Neural progenitor cell (in vitro differentiated cells): ENCODE data around the gene PKNOX1. TPM values are rescaled to one million over a fixed set of nuclear protein-coding genes. Genes with fewer than 3 reads are reported as not detected.
"Not testable (repeated sequence)": the region's sequence is repeated elsewhere in the genome, so short reads cannot be mapped to it uniquely, and the experiment has no call there.

Experiments used
- DNase-seq: peaks from one replicate; pipeline ENCODE4 v3.0.0-alpha.2; 2016; ENCODE audit warnings: low spot score
- H2AFZ ChIP-seq: fragments of 200-600 bp; sonication (generic); replicated peaks from 2 replicates; pipeline ENCODE4 v1.6.1; 2016; ENCODE audit warnings: antibody characterized with exemption
- H3F3A ChIP-seq: fragments of 200-600 bp; sonication (generic); 2 replicates; pipeline ENCODE4 v1.6.1; 2016; ENCODE audit warnings: antibody characterized with exemption, low read depth
- H3K27ac ChIP-seq: fragments of 200-600 bp; sonication (generic); 2 replicates; pipeline ENCODE4 v1.5.1; 2016; ENCODE audit warnings: mild to moderate bottlenecking
- H3K27me3 ChIP-seq: fragments of 200-600 bp; sonication (generic); 2 replicates; pipeline ENCODE4 v1.6.1; 2016; ENCODE audit warnings: mild to moderate bottlenecking, moderate library complexity
- H3K36me3 ChIP-seq: fragments of 200-600 bp; sonication (generic); 2 replicates; pipeline ENCODE4 v1.5.1; 2016
- H3K4me1 ChIP-seq: fragments of 200-600 bp; sonication (generic); 2 replicates; pipeline ENCODE4 v1.6.1; 2016; ENCODE audit warnings: mixed run types
- H3K4me2 ChIP-seq: fragments of 200-600 bp; sonication (generic); 2 replicates; pipeline ENCODE4 v1.6.1; 2016
- H3K4me3 ChIP-seq: fragments of 200-600 bp; sonication (generic); 2 replicates; pipeline ENCODE4 v1.5.1; 2016
- H3K79me2 ChIP-seq: fragments of 200-600 bp; sonication (generic); 2 replicates; pipeline ENCODE4 v1.6.1; 2016; ENCODE audit warnings: low read depth
- H3K9ac ChIP-seq: fragments of 200-600 bp; sonication (generic); 2 replicates; pipeline ENCODE4 v1.6.1; 2016
- H3K9me3 ChIP-seq: fragments of 200-600 bp; sonication (generic); 2 replicates; pipeline ENCODE4 v1.5.1; 2016; ENCODE audit warnings: low read depth
- H4K20me1 ChIP-seq: fragments of 200-600 bp; sonication (generic); 2 replicates; pipeline ENCODE4 v1.6.1; 2016; ENCODE audit warnings: low read depth
- H3K27ac Mint-ChIP-seq: 3 replicates; pipeline ENCODE4 v1.8.0; 2021; ENCODE audit warnings: mixed read lengths
- H3K27me3 Mint-ChIP-seq: 2 replicates; pipeline ENCODE4 v1.8.0; 2022; ENCODE audit warnings: low read depth, mild to moderate bottlenecking, inconsistent platforms, moderate library complexity, mixed read lengths; ENCODE audit not compliant: insufficient read depth
- H3K36me3 Mint-ChIP-seq: 3 replicates; pipeline ENCODE4 v1.8.0; 2021; ENCODE audit warnings: mixed read lengths
- H3K4me1 Mint-ChIP-seq: 3 replicates; pipeline ENCODE4 v1.8.0; 2021; ENCODE audit warnings: mixed read lengths
- H3K4me3 Mint-ChIP-seq: 3 replicates; pipeline ENCODE4 v1.8.0; 2021; ENCODE audit warnings: mild to moderate bottlenecking, moderate library complexity, mixed read lengths
- H3K9me3 Mint-ChIP-seq: 3 replicates; pipeline ENCODE4 v1.8.0; 2020; ENCODE audit warnings: mixed read lengths
- EZH2 ChIP-seq: fragments of 200-600 bp; sonication (generic); IDR thresholded peaks from 2 replicates; pipeline ENCODE4 v1.6.1; 2017; ENCODE audit warnings: antibody characterized with exemption, mild to moderate bottlenecking, moderate library complexity
- EZH2phosphoT487 ChIP-seq: fragments of 200-600 bp; sonication (generic); IDR thresholded peaks from 2 replicates; pipeline ENCODE4 v1.6.1; 2017; ENCODE audit warnings: antibody characterized with exemption
- total RNA-seq: library from RNA; depleted of rRNA; stranded (reverse); fragments of >200 nt; gene quantifications from 2 replicates; pipeline ENCODE4 v1.2.3, GENCODE V29; 2015; ENCODE audit warnings: low replicate concordance
- TF ChIP-seq, protein P1 (sequence below): fragments of 200-600 bp; sonication (generic); IDR thresholded peaks from 2 replicates; pipeline ENCODE4 v1.5.1; 2017; ENCODE audit warnings: antibody characterized with exemption, mild to moderate bottlenecking

PKNOX1 gene
- total RNA-seq, 1 donor from 2014 or later, result 11.0 TPM

DNA sequence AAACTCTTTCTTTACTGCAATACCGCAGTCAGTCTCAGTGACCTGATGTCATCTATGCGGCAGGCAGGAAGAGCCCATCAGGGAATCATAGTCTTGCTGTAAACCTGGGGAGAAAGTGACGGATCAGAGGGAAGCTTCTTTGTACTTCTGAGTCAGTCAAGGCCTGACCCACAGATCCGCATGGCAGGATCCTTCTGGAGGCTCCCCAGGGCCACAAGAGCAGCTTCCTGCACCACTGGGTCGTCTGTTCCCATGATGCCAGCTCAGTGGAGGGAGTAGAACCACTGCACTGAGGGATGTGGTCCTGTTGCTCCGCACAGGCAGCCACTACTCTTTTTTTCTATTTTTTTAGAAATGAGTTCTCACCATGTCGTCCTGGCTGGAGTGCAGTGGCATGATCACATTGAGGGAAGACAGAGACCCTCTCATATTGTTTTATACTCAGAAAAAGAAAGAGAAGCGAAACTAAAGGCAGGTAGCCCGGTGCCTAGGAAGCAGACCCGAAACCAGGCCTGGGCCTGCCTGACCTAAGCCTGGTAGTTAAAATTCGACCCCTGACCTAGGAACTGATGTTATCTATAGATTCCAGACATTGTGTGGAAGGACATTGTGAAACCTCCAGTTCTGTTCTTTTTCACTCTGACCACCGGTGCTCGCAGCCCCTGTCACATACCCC, 42.7 kb upstream of the PKNOX1 start:
- Histone ChIP-seq H3K4me1 (no peaks in the 10 kb centered on the region), H3K4me2 (no peak overlapping the region), H3K9me3 (no peaks in the 10 kb centered on the region), H3K27me3 (no peaks in the 10 kb centered on the region), H3K9ac (no peak overlapping the region), H3F3A (peaks cover 7% of the 10 kb centered on the region), H3K27ac (no peak overlapping the region), H3K79me2 (no peaks in the 10 kb centered on the region), H3K4me3 (no peak overlapping the region), H4K20me1 (no peaks in the 10 kb centered on the region), H3K36me3 (no peaks in the 10 kb centered on the region), H2AFZ (no peak overlapping the region)
- no peak for DNase-seq
- no peak overlapping the region for H3K4me3 Mint-ChIP-seq
- peaks cover 4% of the 10 kb centered on the region for H3K27me3 Mint-ChIP-seq
- peaks cover 11% of the 10 kb centered on the region for H3K4me1 Mint-ChIP-seq
- H3K9me3 Mint-ChIP-seq, result no peaks in the 10 kb centered on the region
- peak overlapping the region; percentile 91 for H3K27ac Mint-ChIP-seq
- peaks cover 4% of the 10 kb centered on the region for H3K36me3 Mint-ChIP-seq
- TF ChIP-seq, protein P1, sequence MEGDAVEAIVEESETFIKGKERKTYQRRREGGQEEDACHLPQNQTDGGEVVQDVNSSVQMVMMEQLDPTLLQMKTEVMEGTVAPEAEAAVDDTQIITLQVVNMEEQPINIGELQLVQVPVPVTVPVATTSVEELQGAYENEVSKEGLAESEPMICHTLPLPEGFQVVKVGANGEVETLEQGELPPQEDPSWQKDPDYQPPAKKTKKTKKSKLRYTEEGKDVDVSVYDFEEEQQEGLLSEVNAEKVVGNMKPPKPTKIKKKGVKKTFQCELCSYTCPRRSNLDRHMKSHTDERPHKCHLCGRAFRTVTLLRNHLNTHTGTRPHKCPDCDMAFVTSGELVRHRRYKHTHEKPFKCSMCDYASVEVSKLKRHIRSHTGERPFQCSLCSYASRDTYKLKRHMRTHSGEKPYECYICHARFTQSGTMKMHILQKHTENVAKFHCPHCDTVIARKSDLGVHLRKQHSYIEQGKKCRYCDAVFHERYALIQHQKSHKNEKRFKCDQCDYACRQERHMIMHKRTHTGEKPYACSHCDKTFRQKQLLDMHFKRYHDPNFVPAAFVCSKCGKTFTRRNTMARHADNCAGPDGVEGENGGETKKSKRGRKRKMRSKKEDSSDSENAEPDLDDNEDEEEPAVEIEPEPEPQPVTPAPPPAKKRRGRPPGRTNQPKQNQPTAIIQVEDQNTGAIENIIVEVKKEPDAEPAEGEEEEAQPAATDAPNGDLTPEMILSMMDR, result no peak
- TF ChIP-seq EZH2phosphoT487, result no peak
- no peak for TF ChIP-seq EZH2

DNA sequence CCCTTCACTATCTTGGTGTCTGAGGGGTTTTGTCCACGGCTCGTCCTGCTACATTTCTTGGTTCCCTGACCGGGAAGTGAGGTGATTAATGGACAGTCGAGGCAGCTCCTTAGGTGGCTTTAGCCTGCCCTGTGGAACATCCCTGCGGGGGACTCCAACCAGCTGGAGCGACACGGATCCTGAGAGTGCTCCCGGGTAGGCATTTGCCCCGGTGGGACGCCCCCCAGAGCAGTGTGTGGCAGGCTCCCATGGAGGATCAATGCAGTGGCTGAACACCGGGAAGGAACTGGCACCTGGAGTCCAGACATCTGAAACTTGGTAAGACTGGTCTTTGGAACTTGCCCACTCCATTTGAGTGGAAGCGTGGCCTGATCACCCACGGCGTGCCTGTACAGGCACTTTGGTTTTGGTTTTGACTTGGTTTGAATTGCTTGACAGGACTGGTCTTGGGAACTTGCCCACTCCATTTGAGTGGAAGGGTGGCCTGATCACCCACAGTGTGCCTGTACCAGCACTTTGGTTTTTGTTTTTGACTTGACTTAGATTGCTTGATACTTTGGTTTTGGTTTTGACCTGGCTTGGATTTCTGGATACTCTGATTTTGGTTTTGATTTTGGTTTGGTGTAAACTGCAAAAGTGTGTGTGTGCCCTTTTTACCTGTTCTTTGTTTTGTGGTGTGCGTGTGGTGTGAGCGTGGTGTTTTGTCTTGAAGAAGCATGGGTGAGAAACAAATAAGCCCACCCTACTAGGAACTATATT, 41.8 kb upstream of the PKNOX1 start:
- not testable (repeated sequence) for H3K27me3 ChIP-seq, H3K27ac Mint-ChIP-seq, H3K9me3 ChIP-seq, H3K36me3 Mint-ChIP-seq, H3K27ac ChIP-seq, H3K4me3 ChIP-seq, H3K9me3 Mint-ChIP-seq, H2AFZ ChIP-seq, DNase-seq, H3K79me2 ChIP-seq, H3K9ac ChIP-seq, H3K4me1 ChIP-seq, H3K4me2 ChIP-seq, H4K20me1 ChIP-seq, H3K36me3 ChIP-seq, H3K27me3 Mint-ChIP-seq
- peaks cover 11% of the 10 kb centered on the region for H3F3A ChIP-seq
- Mint-ChIP-seq H3K4me3 (peak overlapping the region; percentile 16), H3K4me1 (peaks cover 11% of the 10 kb centered on the region)

DNA sequence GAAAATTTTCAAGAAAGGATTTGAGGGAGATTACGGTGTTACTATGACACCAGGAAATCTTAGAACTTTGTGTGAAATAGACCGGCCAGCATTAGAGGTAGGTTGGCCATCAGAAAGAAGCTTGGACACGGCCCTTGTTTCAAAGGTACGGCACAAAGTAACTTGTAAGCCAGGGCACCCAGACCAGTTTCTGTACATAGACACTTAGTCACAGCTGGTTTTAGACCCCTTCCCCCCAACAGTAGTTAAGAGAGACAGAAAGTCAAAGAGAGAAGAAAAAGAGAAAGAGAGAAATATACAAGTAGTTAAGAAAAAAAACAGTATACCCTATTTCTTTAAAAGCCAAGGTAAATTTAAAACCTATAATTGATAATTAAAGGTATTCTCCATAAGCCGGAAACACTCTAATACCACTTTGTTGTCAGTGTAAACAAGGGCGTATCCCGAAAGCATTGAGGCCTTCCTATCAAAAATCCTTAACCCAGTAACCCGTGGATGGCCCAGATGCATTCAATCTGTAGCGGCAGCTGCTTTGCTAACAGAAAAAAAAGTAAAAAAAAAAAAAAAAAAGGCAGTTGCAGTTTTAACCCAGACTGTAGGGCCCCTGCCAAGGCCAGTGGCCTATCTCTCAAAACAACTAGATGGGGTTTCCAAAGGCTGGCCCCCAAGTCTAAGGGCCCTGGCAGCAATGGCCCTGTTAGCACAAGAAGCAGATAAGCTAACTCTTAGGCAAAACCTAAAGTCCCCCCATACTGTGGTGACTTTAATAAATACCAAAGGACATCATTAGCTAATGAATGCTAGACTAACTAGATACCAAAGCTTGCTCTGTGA, 41.0 kb upstream of the PKNOX1 start:
- H3K27ac Mint-ChIP-seq, H3K27ac ChIP-seq: not testable (repeated sequence)

DNA sequence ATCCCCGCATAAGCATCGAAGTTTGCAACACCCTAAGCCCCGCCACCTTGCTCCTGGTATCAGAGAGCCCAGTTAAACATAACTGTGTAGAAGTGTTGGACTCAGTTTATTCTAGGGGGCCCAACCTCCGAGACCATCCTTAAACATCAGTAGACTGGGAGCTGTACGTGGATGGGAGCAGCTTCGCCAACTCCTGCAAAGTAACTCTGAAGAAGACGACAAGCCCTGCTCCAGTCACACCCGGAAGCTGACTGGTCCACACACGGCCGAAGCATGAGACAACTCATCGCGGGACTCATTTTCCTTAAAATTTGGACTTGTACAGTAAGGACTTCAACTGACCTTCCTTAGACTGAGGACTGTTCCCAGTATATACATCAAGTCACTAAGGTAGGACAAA, 40.4 kb upstream of the PKNOX1 start:
- H3K4me3 Mint-ChIP-seq, H3K36me3 Mint-ChIP-seq, DNase-seq, H3K27ac Mint-ChIP-seq, H4K20me1 ChIP-seq, H3K4me1 ChIP-seq, H2AFZ ChIP-seq, H3K36me3 ChIP-seq, H3K9me3 ChIP-seq, H3K4me2 ChIP-seq, H3K27me3 ChIP-seq, H3K9me3 Mint-ChIP-seq, H3K4me3 ChIP-seq, H3K27me3 Mint-ChIP-seq, H3K9ac ChIP-seq, H3K79me2 ChIP-seq, H3K27ac ChIP-seq: not testable (repeated sequence)
- peaks cover 20% of the 10 kb centered on the region for H3F3A ChIP-seq
- H3K4me1 Mint-ChIP-seq, result peaks cover 11% of the 10 kb centered on the region

More for the DNA sequence above, 41.0 kb upstream of the PKNOX1 start:
- H3K79me2 ChIP-seq, H3K4me2 ChIP-seq, H3K4me3 Mint-ChIP-seq, H3K4me1 ChIP-seq, H3K9ac ChIP-seq, DNase-seq, H3K27me3 Mint-ChIP-seq, H4K20me1 ChIP-seq, H3K9me3 ChIP-seq, H2AFZ ChIP-seq, H3K9me3 Mint-ChIP-seq, H3K36me3 ChIP-seq, H3K4me3 ChIP-seq, H3K36me3 Mint-ChIP-seq, H3K27me3 ChIP-seq: not testable (repeated sequence)
- peaks cover 11% of the 10 kb centered on the region for H3K4me1 Mint-ChIP-seq
- peaks cover 19% of the 10 kb centered on the region for H3F3A ChIP-seq

DNA sequence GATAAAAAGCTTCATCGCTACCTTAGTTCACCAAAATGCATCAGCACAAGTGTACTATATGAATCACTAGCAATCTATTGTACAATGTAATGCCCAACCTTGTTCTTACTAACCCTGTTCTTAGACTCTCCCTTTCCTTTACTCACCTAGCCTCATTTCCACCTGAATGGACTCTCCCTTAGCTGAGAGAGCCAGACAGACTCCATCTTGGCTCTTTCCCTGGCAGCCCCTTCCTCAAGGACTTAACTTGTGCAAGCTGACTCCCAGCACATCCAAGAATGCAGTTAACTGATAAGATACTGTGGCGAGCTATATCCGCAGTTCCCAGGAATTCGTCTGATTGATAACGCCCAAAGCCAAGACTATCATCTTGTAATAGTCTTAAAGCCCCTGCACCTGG, 38.0 kb upstream of the PKNOX1 start:
- not testable (repeated sequence) for H3K36me3 Mint-ChIP-seq, H3K79me2 ChIP-seq, H3K27me3 ChIP-seq, H3K9me3 Mint-ChIP-seq, H3K4me1 Mint-ChIP-seq, DNase-seq, H3K9ac ChIP-seq, H3K27ac ChIP-seq, H3K27ac Mint-ChIP-seq, H3K4me1 ChIP-seq, H2AFZ ChIP-seq, H3K4me3 Mint-ChIP-seq, H3K36me3 ChIP-seq, H3K4me2 ChIP-seq, H3K27me3 Mint-ChIP-seq, H4K20me1 ChIP-seq, H3K4me3 ChIP-seq, H3K9me3 ChIP-seq
- H3F3A ChIP-seq, result peaks cover 18% of the 10 kb centered on the region

DNA sequence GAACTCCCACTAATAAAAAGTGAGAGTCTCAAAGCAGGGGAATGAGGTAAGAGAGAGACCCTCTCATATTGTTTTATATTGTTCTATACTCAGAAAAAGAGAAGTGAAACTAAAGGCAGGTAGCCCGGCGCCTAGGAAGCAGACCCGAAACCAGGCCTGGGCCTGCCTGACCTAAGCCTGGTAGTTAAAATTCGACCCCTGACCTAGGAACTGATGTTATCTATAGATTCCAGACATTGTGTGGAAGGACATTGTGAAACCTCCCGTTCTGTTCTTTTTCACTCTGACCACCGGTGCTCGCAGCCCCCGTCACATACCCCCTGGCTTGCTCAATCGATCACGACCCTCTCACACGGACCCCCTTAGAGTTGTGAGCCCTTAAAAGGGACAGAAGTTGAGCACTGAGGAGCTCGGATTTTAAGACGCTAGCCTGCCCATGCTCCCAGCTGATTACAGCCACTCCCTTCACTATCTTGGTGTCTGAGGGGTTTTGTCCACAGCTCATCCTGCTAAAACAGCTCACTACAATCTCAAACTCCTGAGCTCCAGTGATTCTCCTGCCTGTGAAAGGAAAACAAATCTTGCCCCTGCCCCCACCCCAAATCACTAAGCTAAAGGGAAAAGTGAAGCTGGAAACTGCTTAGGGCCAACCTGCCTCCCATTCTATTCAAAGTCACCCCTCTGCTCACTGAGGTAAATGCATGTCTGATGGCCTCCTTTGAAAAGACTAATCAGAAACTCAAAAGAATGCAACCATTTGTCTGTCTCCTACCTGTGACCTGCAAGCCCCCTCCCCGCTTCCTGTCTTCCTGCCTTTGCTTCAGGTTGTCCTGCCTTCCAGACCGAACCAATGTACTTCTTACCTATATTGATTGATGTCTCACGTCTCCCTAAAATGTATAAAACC, 37.1 kb upstream of the PKNOX1 start:
- H3K4me3 Mint-ChIP-seq, result not testable (repeated sequence)

More for the DNA sequence above, 37.1 kb upstream of the PKNOX1 start:
- Histone ChIP-seq H3K4me2 (peak overlapping the region; percentile 51), H2AFZ (peak overlapping the region; percentile 60), H3F3A (peaks cover 13% of the 10 kb centered on the region)
- not testable (repeated sequence) for H3K36me3 Mint-ChIP-seq, H3K27me3 ChIP-seq, DNase-seq, H3K36me3 ChIP-seq, H4K20me1 ChIP-seq, H3K27ac ChIP-seq, H3K4me3 ChIP-seq, H3K4me1 ChIP-seq, H3K4me1 Mint-ChIP-seq, H3K9me3 ChIP-seq, H3K79me2 ChIP-seq, H3K9me3 Mint-ChIP-seq, H3K27me3 Mint-ChIP-seq, H3K27ac Mint-ChIP-seq, H3K9ac ChIP-seq
